Keratinocyte (primary cell): ENCODE results near the gene DACH1.

ENCODE experiments used
- CTCF ChIP-seq, 3 experiments: IDR thresholded peaks in 1 of 3; conservative IDR thresholded peaks in 1 of 3; optimal IDR thresholded peaks in 1 of 3; 2 replicates in 2 of 3; 3 replicates in 1 of 3; pipeline versions ENCODE3 to v1.5.1; 2011; ENCODE audit warnings: low read length in 3 of 3, mild to moderate bottlenecking in 3 of 3, moderate library complexity in 2 of 3, control low read depth in 1 of 3, inconsistent platforms in 1 of 3; ENCODE audit not compliant: insufficient read depth in 2 of 3; ENCODE audit errors: extremely low read depth in 1 of 3
- EZH2 ChIP-seq: IDR thresholded peaks from one replicate; pipeline ENCODE4 v1.6.1; 2012; ENCODE audit warnings: inconsistent platforms, mild to moderate bottlenecking, low read length, moderate library complexity

GRCh38 chr13:71488201-71488600 is 378.8 kb downstream of the DACH1 start:
- no peak for TF ChIP-seq CTCF (optimal IDR thresholded peaks at IDR 0.05 in 1 of 3, IDR thresholded peaks at IDR 0.05 in 1 of 3, conservative IDR thresholded peaks at IDR 0.05 in 1 of 3; ENCODE audit: extremely low read depth in 1 of 3, insufficient read depth in 2 of 3, low read length in 3 of 3)
- TF ChIP-seq EZH2: no peak
